ENCODE measurements around the gene LRRC8C. TPM values are rescaled to one million over a fixed set of nuclear protein-coding genes. Genes with fewer than 3 reads are reported as not detected.

Gene LRRC8C
- total RNA-seq = 6.5 TPM

DNA sequence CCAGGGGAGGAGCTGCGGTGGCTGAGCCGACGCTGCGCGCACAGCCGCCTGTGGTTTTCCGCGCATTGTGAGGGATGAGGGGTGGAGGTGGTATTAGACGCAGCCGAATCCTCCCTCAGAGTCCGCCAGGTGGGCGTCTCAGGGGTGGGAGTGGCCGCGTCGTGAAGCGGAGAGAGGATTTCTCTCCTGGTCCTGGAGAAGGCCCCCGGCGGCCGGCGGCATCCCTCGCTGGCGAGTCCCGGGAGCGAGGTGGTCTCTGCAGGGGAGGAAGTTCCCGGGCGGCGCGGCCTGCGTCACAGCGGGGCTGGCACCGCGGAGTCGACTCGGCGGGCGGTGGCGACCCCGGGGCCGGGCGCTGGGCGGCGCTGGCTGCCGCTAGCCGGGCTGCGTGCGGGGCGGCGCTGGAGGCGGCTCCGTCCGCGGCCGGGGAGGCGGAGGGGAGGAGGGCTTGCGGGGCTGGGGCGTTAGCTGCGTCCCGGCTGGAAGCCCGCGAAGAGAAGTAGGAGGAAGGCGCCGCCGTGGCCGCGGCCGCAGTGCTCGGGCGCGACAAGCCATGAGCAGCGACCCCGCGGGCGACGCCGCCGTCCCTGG, at the start of gene LRRC8C:
TSS of gene LRRC8C (plus strand) at position 464 of the 591 bp plus-strand sequence. CDS start 53,354 bp downstream, outside the sequence.

Small RNA genes within 50 kb of the gene (small RNA-seq; reads per million reads assigned to genes)
- gene AC093423.1 (ENCODE audit: low replicate concordance) = not detected

Other genes with a start within 250 kb of the LRRC8C start
- gene LRRC8B, start 108.3 kb upstream of the LRRC8C start, total RNA-seq = 8.3 TPM
- 26.9 TPM for gene LRRC8D, start 187.9 kb downstream of the LRRC8C start, total RNA-seq